ENCODE data around the gene LCN6. TPM values are rescaled to one million over a fixed set of nuclear protein-coding genes. Genes with fewer than 3 reads are reported as not detected.
"Not testable (repeated sequence)": the region's sequence is repeated elsewhere in the genome, so short reads cannot be mapped to it uniquely, and the experiment has no call there.

LCN6 gene
- total RNA-seq (2021; fragmentation: NEBNext Ultra II Directional; extraction: Animal tissue kit (Norgen Biotek cat#: 25700)) = not detected
- long read RNA-seq = 0 reads

GRCh38 chr9:136748201-136748600 lies at the start of gene LCN6:
LCN6 (minus strand) TSS chr9:136748525; CDS start chr9:136748483, 42 bp downstream.
- no peak within 1 kb of the TSS for H3K27ac Mint-ChIP-seq
- no peaks in the 10 kb centered on the region; the same call in 1 of the 2 replicates for H3K4me1 Mint-ChIP-seq (ENCODE audit: low read depth)
- no peaks in the 10 kb centered on the region for H3K36me3 Mint-ChIP-seq (ENCODE audit: low read depth)
- DNase-seq = no peak
- H3K4me3 Mint-ChIP-seq = no peak within 1 kb of the TSS
- H3K27me3 Mint-ChIP-seq (ENCODE audit: insufficient read depth) = peaks cover 13% of the 10 kb centered on the region; the same call in 1 of the 2 replicates
- peaks cover 12% of the 10 kb centered on the region for H3K9me3 Mint-ChIP-seq
- TF ChIP-seq CTCF (IDR thresholded peaks at IDR 0.05) = no peak

- Mint-ChIP-seq H3K27ac (peak overlapping the region; percentile 50; the same call in 1 of the 2 replicates), H3K4me1 (ENCODE audit: low read depth) (peaks cover 31% of the 10 kb centered on the region)
Measured at GRCh38 chr9:136796775-136797347, 48.5 kb upstream of the LCN6 start.

DNA sequence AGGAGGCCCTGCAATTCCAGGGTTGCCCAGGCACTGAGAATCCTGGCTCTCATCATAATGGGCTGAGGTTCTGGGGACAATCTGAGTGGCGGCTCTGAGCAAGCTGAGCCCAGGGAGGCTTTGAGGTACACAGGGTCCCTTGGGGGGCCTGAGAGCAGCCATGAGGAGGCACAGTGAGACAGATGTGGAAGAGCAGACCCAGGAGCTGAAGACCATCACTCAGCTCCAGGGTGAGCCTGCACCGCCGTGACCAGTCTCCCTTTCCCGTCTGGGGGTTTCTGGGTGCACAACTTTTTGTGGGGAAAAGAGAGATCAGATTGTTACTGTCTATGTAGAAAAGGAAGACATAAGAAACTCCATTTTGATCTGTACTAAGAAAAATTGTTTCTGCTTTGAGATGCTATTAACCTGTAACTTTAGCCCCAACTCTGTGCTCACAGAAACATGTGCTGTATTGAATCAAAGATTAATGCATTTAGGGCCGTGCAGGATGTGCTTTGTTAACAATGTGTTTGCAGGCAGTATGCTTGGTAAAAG lies 48.0 kb upstream of the LCN6 start, which contains the start of gene CCDC183:
Gene CCDC183, plus strand, starts transcription at position 101 of the 537 bp plus-strand sequence. Its CDS starts 60 bp downstream, at position 161.
- peak within 1 kb of the TSS; percentile 50 for H3K27ac Mint-ChIP-seq
- H3K4me1 Mint-ChIP-seq (ENCODE audit: low read depth) = peaks cover 32% of the 10 kb centered on the region
- peaks cover 5% of the 10 kb centered on the region for H3K36me3 Mint-ChIP-seq (ENCODE audit: low read depth)
- H3K27me3 Mint-ChIP-seq (ENCODE audit: insufficient read depth) = peaks cover 34% of the 10 kb centered on the region
- no peak within 1 kb of the TSS for H3K4me3 Mint-ChIP-seq
- no peak for DNase-seq
- no peaks in the 10 kb centered on the region for H3K9me3 Mint-ChIP-seq
- TF ChIP-seq CTCF (IDR thresholded peaks at IDR 0.05) = no peak

More at GRCh38 chr9:136796775-136797347, 48.5 kb upstream of the LCN6 start:
- H3K27me3 Mint-ChIP-seq (ENCODE audit: insufficient read depth) = peaks cover 35% of the 10 kb centered on the region
- not testable (repeated sequence) for DNase-seq; H3K4me3 Mint-ChIP-seq; H3K36me3 Mint-ChIP-seq (ENCODE audit: low read depth); H3K9me3 Mint-ChIP-seq

DNA sequence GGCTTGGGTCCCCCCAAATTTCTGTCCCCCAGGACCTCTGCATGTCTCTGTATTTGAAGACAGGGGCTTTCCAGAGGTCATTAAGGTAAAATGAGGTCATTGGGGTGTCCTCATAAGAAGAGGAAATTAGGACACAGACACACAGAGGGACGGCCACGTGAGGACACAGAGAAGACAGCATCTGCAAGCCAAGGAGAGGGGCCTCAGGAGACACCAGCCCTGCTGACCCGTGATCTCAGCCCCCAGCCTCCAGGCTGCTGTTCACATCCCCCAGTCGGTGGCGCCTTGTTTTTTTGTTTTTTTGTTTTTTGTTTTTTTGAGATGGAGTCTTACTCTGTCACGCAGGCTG lies 46.6 kb upstream of the LCN6 start:
- Mint-ChIP-seq H3K36me3 (ENCODE audit: low read depth) (peaks cover 5% of the 10 kb centered on the region), H3K27ac (no peak overlapping the region), H3K4me1 (ENCODE audit: low read depth) (peaks cover 30% of the 10 kb centered on the region), H3K4me3 (no peak overlapping the region), H3K27me3 (ENCODE audit: insufficient read depth) (peaks cover 25% of the 10 kb centered on the region), H3K9me3 (no peaks in the 10 kb centered on the region)
- TF ChIP-seq CTCF (IDR thresholded peaks at IDR 0.05) = no peak
- no peak for DNase-seq

GRCh38 chr9:136794281-136794999 lies 46.1 kb upstream of the LCN6 start:
- Mint-ChIP-seq H3K27me3 (ENCODE audit: insufficient read depth) (peaks cover 24% of the 10 kb centered on the region), H3K36me3 (ENCODE audit: low read depth) (peaks cover 5% of the 10 kb centered on the region), H3K27ac (no peak overlapping the region), H3K9me3 (no peaks in the 10 kb centered on the region), H3K4me3 (no peak overlapping the region), H3K4me1 (ENCODE audit: low read depth) (peaks cover 30% of the 10 kb centered on the region)
- DNase-seq = no peak
- TF ChIP-seq CTCF (IDR thresholded peaks at IDR 0.05) = no peak

Measured in HFFc6 (cell line).